GM13977 (cell line): ENCODE results near the gene EMC7.

ENCODE experiments used
- DNase-seq: peaks from one replicate; pipeline ENCODE4 v3.0.0; 2012; ENCODE audit warnings: low spot score
- CTCF ChIP-seq: IDR thresholded peaks from 2 replicates; pipeline ENCODE4 v1.5.1; 2012; ENCODE audit warnings: mild to moderate bottlenecking, control low read depth; ENCODE audit not compliant: insufficient read depth; ENCODE audit errors: extremely low read depth, missing control alignments
- in situ Hi-C: fragments of 300-500 bp; cut with MboI; formaldehyde crosslinking; loops from one replicate; pipeline ENCODE4 v1.12.0; 2022; ENCODE audit warnings: low sequenced_read_pairs, low pct_unique_long_range_greater_than_20kb, mixed read lengths, inconsistent platforms; ENCODE audit not compliant: unreplicated experiment

Gene EMC7

GRCh38 chr15:34099914-34100313, 1.7 kb downstream of the EMC7 start:
- TF ChIP-seq CTCF: no peak
- no peak for DNase-seq
- in situ Hi-C loops: loop anchor here (25.0 kb wide), 3 partner anchors 112 to 487 kb away; partner anchors contain the start of genes GOLGA8B, KATNBL1, NOP10 and NUTM1

DNA sequence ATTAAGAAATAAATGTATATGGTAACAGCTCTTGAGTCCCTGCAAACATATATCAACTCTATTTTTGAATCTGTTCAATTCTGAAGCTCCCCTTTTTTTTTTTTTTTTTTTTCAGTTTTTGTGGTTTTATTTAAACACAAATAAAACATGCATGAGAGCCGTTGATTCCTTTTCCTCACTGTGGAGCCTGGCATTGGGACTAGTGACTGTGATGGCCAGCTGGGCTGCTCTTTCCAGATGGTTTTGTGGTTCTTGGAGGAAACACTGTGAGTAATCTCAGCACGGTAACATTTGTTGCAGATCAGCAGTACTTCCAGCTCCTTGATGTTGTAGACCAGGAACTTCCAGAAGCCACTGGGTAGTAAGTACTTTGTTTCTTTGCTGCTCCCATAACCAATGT, 15.9 kb downstream of the EMC7 start:
- DNase-seq: no peak
- no peak for TF ChIP-seq CTCF
- in situ Hi-C loops: loop anchor here (25.0 kb wide), 2 partner anchors 252 to 502 kb away; partner anchors contain the start of genes GOLGA8B, NOP10, NUTM1 and SLC12A6

- in situ Hi-C loops: loop anchor here (25.0 kb wide), 2 partner anchors 253 to 503 kb away; partner anchors contain the start of genes GOLGA8B, NOP10, NUTM1 and SLC12A6
- no peak for TF ChIP-seq CTCF
- no peak for DNase-seq
Measured at GRCh38 chr15:34084086-34084485, 17.6 kb downstream of the EMC7 start.

DNA sequence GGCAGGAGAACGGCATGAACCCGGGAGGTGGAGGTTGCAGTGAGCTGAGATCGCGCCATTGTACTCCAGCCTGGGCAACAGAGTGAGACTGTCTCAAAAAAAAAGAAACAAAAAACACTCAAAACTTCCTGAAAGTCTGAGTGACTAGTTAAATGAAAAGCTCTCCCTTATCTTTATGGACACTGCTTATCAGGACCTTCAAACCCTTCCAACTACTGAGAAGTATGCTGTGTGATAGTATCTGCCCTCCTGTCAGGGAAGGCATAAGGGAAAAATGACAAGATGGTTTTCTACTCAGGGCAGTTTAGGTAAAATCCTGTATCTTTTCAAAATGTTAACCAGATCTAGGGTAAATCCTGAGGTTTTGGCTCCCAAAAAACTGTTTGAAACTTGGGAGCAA, 21.8 kb downstream of the EMC7 start:
- no peak for DNase-seq
- TF ChIP-seq CTCF: no peak
- in situ Hi-C loops: loop anchor here (25.0 kb wide), 2 partner anchors 257 to 507 kb away; partner anchors contain the start of genes GOLGA8B, NOP10, NUTM1 and SLC12A6

GRCh38 chr15:34078900-34079299, 22.8 kb downstream of the EMC7 start:
- no peak for DNase-seq
- in situ Hi-C loops: loop anchor here (25.0 kb wide), 2 partner anchors 258 to 508 kb away; partner anchors contain the start of genes GOLGA8B, NOP10, NUTM1 and SLC12A6
- TF ChIP-seq CTCF: no peak

GRCh38 chr15:34076785-34077184, 24.9 kb downstream of the EMC7 start:
- TF ChIP-seq CTCF: no peak
- in situ Hi-C loops: loop anchor here (25.0 kb wide), 2 partner anchors 261 to 511 kb away; partner anchors contain the start of genes GOLGA8B, NOP10, NUTM1 and SLC12A6
- DNase-seq: no peak
